ENCODE data around the gene GPSM1.
"Not testable (repeated sequence)": the region's sequence is repeated elsewhere in the genome, so short reads cannot be mapped to it uniquely, and the experiment has no call there.

The GPSM1 gene

DNA sequence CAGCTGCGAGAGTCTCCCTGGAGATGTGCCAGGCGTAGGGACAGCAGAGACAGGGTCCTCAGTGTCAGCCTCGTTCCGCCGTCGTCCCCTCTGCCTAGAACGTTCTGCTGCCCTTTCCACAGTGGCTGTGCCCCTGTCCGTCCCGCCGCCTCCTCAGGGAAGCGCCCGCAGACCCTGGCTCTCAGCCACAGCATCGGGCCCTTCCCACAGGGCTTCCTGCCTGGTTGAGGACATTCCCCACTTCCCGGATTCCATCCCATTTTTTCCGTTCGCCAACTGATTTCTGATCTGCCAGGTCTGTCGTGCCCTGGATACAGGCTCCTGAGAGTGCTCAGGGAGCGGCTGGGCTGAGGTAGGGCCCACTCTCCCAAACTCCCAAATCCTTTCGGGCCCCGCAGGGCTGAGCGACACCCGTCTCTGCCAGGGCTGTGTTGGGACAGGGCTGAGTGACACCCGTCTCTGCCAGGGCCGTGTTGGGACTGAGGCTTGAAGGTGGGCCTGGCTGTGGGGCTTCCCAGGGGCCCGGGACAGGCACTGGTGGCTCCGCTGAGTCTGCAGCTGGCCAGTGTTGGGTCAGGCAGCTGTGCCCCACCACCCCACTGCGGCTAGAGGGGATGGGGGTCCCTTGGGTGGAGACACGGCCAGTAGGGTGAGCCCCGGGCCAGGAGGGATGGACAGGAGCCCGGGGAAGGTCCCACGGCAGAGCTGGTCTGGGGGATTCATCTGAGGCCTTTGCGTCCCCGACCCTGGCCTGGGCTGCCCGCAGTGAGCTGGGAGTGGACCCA is 20.3 kb downstream of the GPSM1 start:
- DNase-seq = no peak

DNA sequence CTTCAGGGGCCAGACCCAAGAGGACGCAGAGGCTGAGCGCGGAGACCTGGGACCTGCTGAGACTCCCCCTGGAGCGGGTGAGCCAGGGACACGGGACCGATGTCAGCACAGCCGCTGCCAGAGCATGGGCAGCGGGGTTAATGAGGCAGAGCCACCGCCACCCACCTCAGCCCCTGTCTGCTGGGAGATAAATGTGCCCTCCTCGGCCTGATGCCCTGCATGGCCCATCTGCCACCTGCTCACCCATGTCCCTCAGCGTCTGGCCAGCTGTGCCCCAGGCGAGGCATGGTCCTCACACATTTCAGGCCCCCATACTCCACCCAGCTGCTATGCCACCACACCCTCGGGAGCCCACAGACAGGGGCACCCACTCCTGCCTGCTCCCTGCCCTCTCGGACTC is 21.4 kb downstream of the GPSM1 start:
- DNase-seq = no peak

DNA sequence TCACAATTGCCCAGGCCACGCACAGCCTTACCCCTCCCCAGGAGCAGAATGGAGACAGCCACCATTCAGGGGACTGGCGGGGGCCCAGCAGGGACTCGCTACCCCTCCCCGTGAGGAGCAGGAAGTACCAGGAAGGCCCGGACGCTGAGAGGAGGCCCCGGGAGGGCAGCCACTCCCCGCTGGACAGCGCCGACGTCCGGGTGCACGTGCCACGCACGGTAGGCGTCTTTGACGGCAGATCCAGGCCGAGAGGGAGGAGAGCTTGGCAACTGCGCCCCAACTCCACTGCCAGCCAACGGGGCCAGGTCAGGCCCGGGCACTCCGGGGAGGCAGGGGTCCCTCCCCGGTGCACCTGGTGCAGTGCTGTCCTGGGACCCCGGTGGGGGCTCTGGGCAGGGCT is 22.2 kb downstream of the GPSM1 start:
- no peak for DNase-seq

DNA sequence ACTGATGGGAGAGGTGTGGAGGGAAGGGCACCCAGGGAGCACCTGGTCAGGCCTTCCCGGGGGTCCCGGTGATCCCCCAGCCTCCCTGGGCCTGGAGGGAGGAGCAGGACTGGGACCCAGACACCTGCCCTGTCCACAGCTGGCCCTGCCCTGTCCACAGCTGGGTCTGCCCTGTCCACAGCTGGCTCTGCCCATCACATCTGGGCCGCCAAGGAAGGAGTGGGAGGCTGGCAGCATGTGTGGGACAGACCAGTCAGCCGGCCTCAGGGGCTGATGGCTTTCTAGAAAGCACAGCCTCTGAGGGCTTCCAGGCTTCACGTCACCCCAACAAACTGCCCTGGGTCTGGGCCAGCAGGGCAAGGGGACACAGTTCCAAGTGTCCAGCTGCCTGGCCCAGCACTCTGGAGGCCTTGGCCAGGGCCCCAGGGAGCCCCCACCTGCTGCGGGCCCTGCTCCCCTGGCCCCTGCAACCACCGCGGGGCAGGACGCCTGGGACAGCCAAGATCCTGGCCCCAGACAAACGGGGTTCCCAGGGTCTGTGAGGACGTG is 24.0 kb downstream of the GPSM1 start:
- no peak for DNase-seq

DNA sequence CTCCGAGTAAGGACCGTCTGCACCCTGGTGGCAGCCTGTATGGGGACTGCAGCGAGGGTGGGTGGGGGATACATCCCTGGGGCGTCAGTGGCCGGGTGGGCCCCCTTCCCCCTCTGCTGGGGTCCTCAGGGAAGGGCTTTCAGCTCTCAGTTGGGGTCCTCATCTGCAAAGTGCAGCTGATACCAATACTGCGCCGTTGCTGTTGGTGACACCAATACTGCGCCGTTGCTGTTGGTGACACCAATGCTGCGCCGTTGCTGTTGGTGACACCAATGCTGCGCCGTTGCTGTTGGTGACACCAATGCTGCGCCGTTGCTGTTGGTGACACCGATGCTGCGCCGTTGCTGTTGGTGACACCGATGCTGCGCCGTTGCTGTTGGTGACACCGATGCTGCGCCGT is 24.5 kb downstream of the GPSM1 start:
- DNase-seq = not testable (repeated sequence)

DNA sequence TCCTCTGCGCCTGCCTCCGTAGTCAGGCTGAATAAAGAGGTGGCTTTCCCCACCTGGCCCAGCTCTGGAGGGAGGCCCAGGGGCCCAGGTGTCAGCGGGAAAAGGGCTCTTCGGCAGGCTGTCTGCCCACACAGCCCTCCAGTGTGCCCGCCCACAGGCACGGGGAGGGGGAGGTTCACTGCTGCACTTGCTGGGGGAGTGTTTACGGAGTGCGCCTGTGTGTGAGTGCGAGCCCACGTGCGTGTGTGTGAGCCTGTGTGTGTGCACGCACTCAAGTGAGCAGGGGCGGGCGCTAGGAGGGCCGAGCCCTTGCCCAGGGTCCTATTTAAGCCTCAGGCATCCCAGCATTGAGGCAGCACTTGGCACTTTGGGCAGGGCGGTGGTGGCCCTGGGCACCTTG is 25.3 kb downstream of the GPSM1 start:
- no peak for DNase-seq

DNA sequence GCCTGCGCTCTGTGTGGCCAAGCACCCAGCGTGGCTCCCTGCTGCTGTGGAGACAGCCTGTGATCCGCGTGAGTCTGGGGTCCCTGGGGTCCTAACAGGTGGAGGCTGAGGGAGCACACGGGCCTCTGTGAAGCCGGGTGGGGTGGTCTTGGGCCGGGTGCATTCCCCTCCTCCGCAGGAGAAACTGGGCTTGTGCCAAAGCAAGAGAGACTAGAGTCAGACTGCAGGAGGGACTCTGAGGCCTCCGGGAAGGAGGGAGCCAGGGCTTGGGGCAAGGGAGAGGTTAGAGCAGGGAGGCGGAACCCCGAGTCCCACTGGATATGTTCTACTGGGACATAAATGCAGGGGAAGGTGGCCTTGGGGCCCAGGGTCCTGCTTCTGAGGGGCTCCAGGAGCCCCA is 25.7 kb downstream of the GPSM1 start:
- DNase-seq = no peak

DNA sequence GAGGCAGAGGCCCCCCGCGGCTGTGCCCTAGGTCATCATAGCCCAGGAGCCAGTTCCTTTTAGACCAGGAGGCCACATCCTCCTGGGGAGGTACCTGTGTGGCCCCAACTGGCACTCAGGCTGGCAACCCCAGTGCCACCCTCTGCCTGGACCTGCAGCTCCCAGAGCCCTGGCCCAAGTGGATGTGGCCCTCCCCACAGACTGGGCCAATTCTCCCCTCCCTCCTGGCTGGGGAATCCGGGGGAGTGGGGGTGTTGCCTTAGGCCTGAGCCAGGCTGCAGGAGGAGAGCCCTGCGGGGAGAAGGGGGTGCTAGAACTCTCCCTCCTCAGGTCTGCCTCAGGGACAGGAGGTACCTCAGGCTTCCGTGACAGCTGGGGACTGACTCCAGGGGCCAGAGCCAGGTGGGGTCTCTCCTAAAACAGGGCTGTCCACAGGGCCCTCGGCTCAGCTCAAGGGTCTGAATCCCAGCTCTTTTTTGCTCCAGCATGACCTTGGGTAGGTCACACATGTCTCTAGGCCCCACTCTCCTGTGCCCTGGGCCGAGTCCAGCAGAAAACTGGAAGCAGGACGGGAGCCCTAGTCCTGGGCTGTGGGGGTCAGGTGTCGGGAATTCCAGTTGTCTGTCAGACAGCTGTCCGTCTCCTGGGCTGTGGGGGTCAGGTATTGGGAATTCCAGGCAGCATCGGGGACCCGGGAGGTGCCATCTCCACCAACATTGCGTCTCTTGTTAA is 26.6 kb downstream of the GPSM1 start:
- DNase-seq = no peak

DNA sequence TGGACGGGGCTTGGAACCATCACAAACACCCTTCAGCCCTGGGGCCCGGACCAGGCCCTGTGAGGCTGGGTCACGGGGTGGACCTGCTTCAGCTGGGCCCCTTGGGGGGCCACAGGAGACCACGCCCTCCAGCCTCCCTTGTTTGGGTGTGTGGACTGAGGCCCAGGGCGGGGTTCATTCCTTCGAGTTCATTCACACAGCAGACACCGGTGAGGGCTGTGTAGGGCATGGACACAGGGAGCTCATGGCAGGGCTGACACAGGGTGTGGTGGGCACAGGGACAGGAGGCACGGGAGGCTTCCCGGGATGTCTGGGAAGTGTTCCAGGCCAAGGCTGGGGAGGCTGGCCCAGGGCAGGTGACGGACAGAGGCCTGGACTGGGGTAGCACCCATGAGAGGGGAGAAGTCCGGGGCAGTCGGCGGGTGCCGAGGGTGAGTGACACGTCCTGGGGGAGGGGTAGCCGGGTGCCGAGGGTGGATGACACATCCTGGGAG is 27.3 kb downstream of the GPSM1 start:
- no peak for DNase-seq

DNA sequence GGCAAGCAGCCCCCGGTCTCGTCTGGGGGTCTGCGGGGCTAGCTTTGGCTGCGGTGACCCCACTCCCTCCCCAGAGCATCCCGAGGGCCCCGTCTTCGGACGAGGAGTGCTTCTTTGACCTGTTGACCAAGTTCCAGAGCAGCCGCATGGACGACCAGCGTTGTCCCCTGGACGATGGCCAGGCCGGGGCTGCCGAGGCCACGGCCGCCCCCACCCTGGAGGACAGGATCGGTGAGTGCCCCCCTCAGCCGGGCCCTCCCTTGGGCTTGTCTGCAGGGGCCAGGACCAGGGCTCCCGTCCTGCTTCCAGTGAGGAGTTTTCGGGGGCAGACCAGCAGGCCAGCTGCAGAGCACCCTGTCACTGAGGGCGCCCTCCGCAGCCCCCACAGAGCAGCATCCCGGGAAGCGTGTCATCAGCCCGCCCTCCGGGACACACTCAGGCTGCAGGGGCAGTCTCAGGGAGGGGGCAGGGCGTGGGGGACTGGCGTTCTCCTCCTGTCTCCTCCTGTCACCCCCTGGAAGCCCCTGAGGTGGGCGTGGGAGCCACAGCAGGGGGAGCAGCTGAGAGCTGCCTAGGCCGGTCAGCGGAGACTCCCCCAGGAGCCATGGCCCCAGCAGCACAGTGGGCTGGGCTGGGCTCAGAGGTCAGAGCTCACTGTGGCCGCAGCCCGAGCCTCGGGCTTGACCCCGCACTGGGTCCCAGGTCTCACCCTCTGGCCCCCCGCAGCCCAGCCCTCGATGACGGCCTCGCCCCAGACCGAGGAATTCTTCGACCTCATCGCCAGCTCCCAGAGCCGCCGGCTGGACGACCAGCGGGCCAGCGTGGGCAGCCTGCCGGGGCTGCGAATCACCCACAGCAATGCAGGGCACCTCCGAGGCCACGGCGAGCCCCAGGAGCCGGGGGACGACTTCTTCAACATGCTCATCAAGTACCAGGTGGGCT is 28.5 kb downstream of the GPSM1 start:
- no peak for DNase-seq

DNA sequence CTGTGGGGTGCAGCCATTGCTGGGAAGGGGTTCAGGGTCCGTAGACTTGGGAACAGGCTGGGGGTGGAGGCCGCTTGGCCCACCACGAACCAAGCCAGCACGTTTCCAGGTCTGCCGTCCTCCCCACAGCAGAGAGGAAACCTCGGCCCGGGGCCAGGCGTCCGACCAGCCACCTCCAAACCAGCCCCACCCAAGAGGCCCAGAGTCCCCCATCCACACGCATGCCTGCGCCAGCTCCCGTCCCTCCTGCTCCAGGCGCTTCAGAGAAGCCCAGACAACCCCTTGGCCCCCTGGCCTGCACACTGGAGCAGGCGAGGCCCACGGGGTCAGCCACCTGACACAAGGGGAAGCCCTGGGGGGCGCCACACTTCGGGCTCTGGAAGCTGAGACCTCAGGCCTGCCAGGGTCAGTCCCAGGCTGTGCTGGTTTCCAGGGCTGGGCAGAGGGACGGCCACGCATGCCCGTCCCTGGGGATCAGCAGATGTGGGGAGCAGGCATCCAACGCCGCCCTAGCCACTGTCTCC is 29.9 kb downstream of the GPSM1 start:
- no peak for DNase-seq

DNA sequence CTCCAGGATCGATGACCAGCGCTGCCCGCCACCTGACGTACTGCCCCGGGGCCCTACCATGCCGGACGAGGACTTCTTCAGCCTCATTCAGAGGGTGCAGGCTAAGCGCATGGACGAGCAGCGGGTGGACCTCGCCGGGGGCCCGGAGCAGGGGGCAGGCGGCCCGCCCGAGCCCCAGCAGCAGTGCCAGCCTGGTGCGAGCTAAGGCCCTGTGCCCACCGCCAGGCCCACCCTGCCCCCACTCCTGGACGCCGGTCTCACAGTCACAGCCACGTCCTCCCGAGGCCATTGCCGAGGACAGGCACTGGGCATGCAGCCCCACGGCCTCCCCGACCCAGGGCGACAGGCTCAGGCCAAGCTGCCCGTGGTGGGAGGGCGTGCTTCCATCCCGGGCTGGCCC is 30.7 kb downstream of the GPSM1 start:
- DNase-seq = no peak

DNA sequence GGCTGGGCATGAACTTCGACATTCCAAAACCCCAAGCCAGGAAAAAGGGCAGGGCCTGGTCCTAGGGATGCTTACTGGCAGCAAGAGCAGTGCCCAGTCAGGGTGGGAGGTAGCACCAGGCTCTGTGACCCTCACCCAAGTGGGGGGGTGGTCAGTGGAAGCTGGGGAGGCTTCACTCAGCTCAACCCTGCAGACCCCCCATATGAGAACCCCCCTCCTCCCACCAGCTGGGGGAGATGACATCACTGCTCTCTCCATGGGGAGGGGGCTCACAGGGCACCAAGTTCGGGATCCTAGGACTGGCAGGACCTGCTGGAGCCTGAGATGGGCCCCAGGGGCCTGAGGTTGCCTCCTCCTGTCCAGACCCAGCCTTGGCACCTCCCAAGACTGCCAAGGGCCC is 31.5 kb downstream of the GPSM1 start:
- no peak for DNase-seq

DNA sequence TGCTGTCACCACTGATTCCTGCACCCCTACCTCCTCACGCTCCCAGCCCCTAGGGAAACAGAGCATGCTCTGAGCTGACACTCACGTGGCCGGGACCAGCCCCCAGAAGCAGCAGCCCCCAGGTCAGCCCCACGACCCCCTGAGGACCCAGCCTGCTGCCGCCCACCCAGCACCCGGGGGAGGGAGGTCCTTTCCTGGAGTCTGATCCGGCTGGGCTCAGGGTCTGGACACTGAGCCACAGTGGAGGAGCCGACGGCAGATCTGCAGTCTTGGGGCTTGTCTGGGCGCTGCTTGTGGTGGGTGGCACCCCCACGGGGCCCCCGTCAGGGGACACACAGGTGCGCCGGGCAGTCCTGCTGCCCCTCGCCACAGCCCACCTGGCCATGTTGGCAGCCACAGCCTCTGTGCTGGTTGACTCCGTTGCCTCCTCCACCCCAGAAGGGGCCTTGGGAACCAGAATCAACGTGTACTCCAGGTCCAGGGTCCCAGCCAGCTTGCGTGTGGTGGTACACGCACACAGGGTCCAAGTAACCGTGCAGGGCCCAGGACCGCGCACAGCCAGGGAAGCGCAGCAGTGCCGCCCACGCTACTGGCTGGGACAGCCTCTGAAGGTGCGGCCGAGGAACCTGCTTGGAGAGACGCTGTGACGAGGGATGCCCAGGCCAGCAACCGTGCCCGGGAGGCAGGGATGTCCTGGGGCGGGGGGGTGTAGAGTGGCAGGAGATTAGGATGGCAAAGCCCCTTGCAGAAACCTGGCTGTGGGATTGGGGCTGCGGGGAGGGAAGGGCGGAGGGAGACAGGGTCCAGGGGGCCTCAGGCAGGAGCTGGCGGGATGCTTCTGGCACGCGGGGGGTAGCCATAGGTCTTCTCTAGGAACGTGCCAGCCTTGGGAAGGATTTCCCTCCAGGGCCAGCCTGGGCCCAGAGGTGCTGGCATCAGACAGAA is 32.7 kb downstream of the GPSM1 start:
- no peak for DNase-seq

DNA sequence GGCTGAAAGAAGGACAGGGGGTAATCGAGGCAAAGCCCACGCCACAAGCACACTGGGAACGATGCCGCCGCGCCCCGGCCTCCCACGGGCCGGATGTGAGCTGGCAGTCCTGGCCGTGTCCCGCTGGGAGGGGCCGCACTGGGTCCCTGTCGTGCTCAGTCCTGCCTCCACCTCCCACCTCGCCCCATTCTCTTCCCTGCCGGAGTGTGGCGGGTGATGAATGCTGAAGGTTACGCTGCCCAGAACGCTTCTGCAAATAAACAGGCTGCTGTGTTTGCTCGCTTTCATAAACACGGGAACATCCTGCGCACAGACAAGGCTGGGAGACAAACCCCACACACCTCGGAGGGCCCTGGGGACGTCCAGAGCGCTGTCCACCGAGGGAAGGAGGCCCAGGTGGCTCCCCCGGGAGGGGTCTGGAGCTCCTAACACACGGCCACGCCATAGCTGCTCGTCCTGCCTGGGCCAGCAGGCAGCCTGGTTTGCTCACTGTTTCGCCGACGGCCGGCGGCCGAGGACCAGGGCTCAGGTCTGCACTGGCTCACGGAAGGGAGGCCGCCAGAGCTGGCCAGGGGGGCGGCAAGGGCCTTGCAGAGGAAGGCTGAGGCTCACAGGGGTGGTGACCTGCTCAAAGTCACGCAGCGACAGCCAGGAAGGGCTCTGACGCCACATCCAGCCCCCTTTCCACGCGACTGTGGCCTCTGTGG is 33.9 kb downstream of the GPSM1 start:
- no peak for DNase-seq

DNA sequence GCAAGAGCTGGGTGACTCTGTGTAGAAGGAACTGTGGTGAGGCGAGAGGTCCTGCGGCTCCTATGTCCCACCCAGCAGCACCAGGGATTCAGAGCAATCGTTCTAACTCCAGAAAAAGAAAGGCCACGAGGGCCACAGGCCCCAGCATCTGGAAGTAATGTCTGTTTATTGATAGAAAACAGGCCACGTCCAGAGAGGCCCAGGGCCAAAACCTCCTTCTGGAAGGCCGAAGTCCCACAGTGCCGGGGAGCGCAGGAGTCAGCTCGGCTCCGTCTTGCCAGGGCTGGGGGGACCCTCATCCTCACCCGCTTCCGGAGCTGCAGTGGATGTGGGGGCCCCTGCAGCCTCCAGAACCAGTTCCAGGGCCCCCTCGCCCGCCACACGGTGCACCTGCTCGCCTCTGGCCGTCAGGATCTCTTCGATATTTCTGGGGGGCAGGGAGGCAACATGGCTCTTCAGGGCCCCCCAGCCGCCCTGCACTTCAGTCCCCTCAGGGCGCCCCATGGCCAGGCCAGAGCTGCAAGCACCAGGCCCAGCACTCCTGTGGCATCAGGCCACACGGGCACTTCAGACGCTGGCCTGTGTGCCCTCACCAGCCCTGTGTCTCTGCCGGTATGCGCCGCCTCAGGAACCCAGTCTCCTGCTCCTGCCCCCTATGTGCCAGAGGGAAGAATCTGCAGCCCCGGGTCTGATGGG is 34.6 kb downstream of the GPSM1 start:
- no peak for DNase-seq

DNA sequence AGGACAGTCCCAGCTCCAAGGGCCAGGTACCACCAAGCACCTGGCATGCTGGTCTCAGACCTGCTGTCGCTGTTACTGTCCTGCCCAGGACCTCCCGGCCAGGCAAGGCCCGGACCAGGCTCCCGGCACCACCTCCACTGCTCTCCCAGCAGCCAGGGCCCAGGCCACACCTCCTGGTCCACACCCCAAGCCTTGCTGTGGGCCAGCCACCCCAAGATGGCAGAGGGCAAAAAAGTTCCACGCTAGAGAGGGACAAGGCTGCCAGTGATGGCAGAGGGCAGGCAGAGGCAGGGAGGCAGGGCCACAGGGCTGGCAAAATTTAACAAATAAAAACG is 35.1 kb downstream of the GPSM1 start:
- no peak for DNase-seq

DNA sequence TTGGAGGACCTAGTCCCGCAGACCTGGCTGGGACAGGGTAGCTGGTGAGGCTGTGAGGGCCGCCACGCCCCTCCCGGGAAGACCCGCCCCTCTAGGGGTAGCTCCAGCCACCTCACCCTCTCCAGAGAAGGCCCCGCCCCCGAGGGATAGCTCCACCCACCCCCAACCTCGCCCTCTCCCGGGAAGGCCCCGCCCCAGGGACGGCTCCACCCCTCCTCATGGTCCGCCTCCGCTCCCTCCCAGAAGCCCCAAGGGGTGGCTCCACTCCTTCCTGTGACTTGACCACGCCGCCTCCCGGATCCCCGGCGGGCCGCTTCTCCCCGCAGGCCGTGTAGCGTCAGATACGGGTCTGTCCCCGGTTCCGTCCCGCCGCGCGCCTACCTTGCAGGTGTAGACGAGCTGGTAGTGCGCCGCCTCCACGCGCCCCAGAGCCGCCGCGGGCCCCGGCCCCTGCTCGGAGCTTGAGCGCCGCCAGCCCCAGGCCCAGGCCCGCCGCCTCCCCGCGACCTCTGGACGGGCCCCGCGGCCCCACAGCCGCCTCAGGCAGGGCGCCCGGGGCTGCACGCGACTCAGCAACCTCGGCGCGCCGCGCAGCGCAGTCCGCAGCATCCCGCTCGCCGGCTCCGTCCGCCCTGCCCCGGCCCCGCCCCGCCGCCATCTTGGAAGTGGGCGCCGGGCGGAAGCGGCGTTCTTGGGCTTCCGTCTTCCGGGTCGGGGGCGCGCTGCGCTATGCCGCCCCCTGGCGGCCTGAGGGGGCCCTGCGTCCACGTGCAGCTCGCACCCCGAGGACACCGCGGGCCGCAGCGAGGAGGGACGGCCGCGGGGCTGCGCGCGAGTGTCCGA is 36.0 kb downstream of the GPSM1 start, which contains the start of gene DNLZ:
TSS of gene DNLZ (minus strand) at position 639 of the 843 bp plus-strand sequence. CDS start at position 609, 30 bp downstream.
- DNase-seq = peak; percentile 84 to 94 (median 87)

Data from activated CD4-positive, CD25-positive, alpha-beta regulatory T cell (primary cell).